HL-60 (cell line): Measurements from ENCODE around the gene AWAT2.

Experiments used
- CTCF ChIP-seq: IDR thresholded peaks from one replicate; pipeline ENCODE4 v1.5.1; 2011; ENCODE audit warnings: low read length, control low read depth, inconsistent platforms; ENCODE audit not compliant: insufficient read depth
- POLR2AphosphoS5 ChIP-seq: IDR thresholded peaks from 2 replicates; pipeline ENCODE4 v1.6.1; 2012; ENCODE audit warnings: low read depth
- REST ChIP-seq: IDR thresholded peaks from 2 replicates; pipeline ENCODE4 v1.6.1; 2012; ENCODE audit warnings: low read depth; ENCODE audit not compliant: insufficient replicate concordance
- SPI1 ChIP-seq: IDR thresholded peaks from 2 replicates; pipeline ENCODE4 v1.6.1; 2012; ENCODE audit warnings: low read depth, mild to moderate bottlenecking, borderline replicate concordance

- TF ChIP-seq CTCF (no peak), POLR2AphosphoS5 (no peak), REST (no peak), SPI1 (no peak)
These were observed 16.2 kb downstream of the AWAT2 start for GRCh38 chrX:70033348-70034051.
